Activated CD8-positive, alpha-beta T cell treated with anti-CD3 and anti-CD28 coated beads, Interleukin-2, amount 10 ng/mL, durations not matched to agents 7 days and 5 days (primary cell): Measurements from ENCODE around the gene EXOC4. TPM values are rescaled to one million over a fixed set of nuclear protein-coding genes. Genes with fewer than 3 reads are reported as not detected.

Source experiments
- ATAC-seq: fragments of 150-1000 bp; cut with Tn5 transposase; one replicate; pipeline ENCODE4 v1.10.0; 2021; ENCODE audit warnings: moderate library complexity
- CTCF ChIA-PET: fragments of 350-600 bp; sonication (Branson Sonifier 250); formaldehyde crosslinking; loops from one replicate; lab custom pipeline; 2021; ENCODE audit warnings: antibody characterized with exemption; lab: Charles Lee
- POLR2A ChIA-PET: fragments of 350-600 bp; sonication (Branson Sonifier 250); formaldehyde crosslinking; loops from one replicate; lab custom pipeline; 2021; ENCODE audit warnings: antibody characterized with exemption; lab: Charles Lee
- DNase-seq: peaks from one replicate; pipeline ENCODE4 v3.0.0-alpha.2; 2020
- H3K27ac Mint-ChIP-seq: one replicate; pipeline ENCODE4 v1.8.0; 2021; ENCODE audit warnings: mild to moderate bottlenecking, mixed read lengths
- H3K27me3 Mint-ChIP-seq: one replicate; pipeline ENCODE4 v1.8.0; 2021; ENCODE audit warnings: low read depth, mixed read lengths
- H3K36me3 Mint-ChIP-seq: one replicate; pipeline ENCODE4 v1.8.0; 2021; ENCODE audit warnings: low read depth, mixed read lengths
- H3K4me1 Mint-ChIP-seq: one replicate; pipeline ENCODE4 v1.8.0; 2021; ENCODE audit warnings: low read depth, mixed read lengths
- H3K4me3 Mint-ChIP-seq: one replicate; pipeline ENCODE4 v1.8.0; 2021; ENCODE audit warnings: mild to moderate bottlenecking, mixed read lengths
- H3K9me3 Mint-ChIP-seq: one replicate; pipeline ENCODE4 v1.8.0; 2022; ENCODE audit warnings: mixed read lengths; ENCODE audit not compliant: insufficient read depth
- total RNA-seq, 2 experiments: library from RNA; stranded (reverse); gene quantifications; one replicate each; pipeline ENCODE4 v1.2.3, GENCODE V29; 2021

The EXOC4 gene
- total RNA-seq, 2 experiments from 2014 or later = 68.2 to 75.1 TPM

- no peak for ATAC-seq
- CTCF ChIA-PET = no interaction called here
- no peaks in the 10 kb centered on the region for H3K27me3 Mint-ChIP-seq
Measured at GRCh38 chr7:133675510-133676218, 422.8 kb downstream of the EXOC4 start.

DNA sequence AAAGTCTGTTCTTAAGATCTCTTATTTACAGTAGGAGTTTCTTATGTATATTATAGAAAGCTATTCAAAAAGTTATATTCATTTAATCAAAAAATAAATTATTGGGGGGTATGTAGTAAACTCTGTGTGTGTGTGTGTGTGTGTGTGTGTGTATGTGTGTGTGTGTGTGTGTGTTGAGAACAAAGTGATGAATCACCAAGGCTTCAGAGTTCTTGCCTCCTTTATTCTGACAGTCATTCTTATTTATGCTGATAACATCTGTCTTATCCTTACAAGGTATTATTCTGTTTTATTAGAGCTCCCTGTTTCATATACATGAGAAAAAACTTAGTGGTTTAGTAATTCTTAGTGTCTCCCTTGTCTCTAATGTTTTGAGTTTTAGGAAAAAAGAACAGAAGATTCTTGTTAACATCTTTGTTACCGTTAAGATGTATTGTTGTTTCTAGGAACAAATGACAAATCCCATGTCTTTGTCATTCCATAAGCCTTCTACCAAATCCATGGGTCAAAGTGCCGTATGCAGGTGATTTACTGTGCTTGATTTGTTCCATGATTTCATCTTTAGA is 424.0 kb downstream of the EXOC4 start:
- Mint-ChIP-seq H3K36me3 (no peaks in the 10 kb centered on the region), H3K4me1 (no peaks in the 10 kb centered on the region), H3K4me3 (no peak overlapping the region), H3K27ac (no peak overlapping the region), H3K27me3 (no peaks in the 10 kb centered on the region), H3K9me3 (no peaks in the 10 kb centered on the region)
- POLR2A ChIA-PET = no interaction called here
- no peak for ATAC-seq
- CTCF ChIA-PET = no interaction called here
- no peak for DNase-seq

More at GRCh38 chr7:133675510-133676218, 422.8 kb downstream of the EXOC4 start:
- H3K27ac Mint-ChIP-seq = no peak overlapping the region
- H3K4me3 Mint-ChIP-seq = no peak overlapping the region
- POLR2A ChIA-PET = no interaction called here
- DNase-seq = no peak
- no peaks in the 10 kb centered on the region for H3K36me3 Mint-ChIP-seq
- H3K9me3 Mint-ChIP-seq = no peaks in the 10 kb centered on the region
- no peaks in the 10 kb centered on the region for H3K4me1 Mint-ChIP-seq

DNA sequence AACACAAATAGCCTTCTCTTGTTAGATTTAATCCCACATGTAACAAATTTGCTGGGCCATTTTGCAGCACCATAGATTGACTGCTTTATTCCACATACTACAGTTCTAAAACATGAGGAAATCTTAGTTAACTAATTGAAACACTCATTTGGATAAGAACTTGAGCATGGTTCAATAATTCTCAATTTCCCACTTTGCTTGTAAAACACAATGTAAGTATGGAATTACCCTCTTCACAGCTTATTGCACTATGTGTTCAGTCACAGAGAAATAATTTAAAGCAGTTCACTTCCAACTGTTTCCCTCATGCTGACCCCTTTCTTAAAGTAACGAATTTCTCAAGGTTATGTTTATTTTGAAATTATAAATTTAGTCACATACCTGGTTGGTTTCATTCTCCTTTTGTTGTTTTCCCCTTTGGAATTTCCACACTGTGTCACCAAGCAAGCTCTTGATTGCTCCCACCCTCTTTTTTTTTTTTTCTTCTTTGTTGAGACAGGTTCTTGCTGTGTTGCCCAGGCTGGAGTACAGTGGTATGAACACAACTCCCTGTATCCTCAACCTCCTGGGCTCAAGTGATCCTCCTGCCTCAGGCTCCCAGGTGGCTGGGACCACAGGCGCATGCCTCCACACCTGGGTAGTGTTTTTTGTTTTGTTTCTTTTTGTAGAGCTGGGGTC is 425.4 kb downstream of the EXOC4 start:
- Mint-ChIP-seq H3K4me3 (no peak overlapping the region), H3K4me1 (peaks cover 4% of the 10 kb centered on the region), H3K36me3 (no peaks in the 10 kb centered on the region), H3K27ac (no peak overlapping the region), H3K27me3 (no peaks in the 10 kb centered on the region), H3K9me3 (no peaks in the 10 kb centered on the region)
- ATAC-seq (no peak), DNase-seq (no peak)
- ChIA-PET POLR2A (no interaction called here), CTCF (no interaction called here)

GRCh38 chr7:133679977-133680376 is 427.1 kb downstream of the EXOC4 start:
- H3K27ac Mint-ChIP-seq = no peak overlapping the region
- CTCF ChIA-PET = interaction anchor here (1.0 kb wide), 1 partner anchor 8 kb away, joined by 3 read pairs; no protein-coding TSS in a partner anchor
- no peak for ATAC-seq
- peaks cover 4% of the 10 kb centered on the region for H3K4me1 Mint-ChIP-seq
- H3K36me3 Mint-ChIP-seq = no peaks in the 10 kb centered on the region
- POLR2A ChIA-PET = no interaction called here
- no peak for DNase-seq
- H3K4me3 Mint-ChIP-seq = no peak overlapping the region
- H3K9me3 Mint-ChIP-seq = no peaks in the 10 kb centered on the region
- H3K27me3 Mint-ChIP-seq = no peaks in the 10 kb centered on the region

DNA sequence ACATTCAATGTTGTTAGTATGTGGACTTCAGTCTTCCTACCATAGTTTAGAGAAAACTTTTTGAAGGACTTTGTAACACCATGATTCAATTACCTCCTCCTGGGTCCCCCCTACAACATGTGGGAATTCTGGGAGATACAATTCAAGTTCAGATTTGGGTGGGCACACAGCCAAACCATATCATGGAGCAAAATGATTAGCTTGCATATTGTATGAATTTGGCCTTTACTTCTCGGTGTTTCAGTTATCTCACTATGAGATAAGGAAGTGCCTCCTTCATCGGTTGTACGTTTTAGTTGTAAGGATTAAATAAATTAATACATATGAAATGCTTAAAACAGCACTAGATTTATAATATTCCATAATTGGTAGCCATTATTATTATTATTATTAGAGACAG is 428.7 kb downstream of the EXOC4 start:
- H3K4me3 Mint-ChIP-seq = no peak overlapping the region
- DNase-seq (no peak), ATAC-seq (no peak)
- ChIA-PET CTCF (no interaction called here), POLR2A (no interaction called here)
- H3K36me3 Mint-ChIP-seq = no peaks in the 10 kb centered on the region
- no peak overlapping the region for H3K27ac Mint-ChIP-seq
- no peaks in the 10 kb centered on the region for H3K27me3 Mint-ChIP-seq
- peaks cover 4% of the 10 kb centered on the region for H3K4me1 Mint-ChIP-seq
- no peaks in the 10 kb centered on the region for H3K9me3 Mint-ChIP-seq

DNA sequence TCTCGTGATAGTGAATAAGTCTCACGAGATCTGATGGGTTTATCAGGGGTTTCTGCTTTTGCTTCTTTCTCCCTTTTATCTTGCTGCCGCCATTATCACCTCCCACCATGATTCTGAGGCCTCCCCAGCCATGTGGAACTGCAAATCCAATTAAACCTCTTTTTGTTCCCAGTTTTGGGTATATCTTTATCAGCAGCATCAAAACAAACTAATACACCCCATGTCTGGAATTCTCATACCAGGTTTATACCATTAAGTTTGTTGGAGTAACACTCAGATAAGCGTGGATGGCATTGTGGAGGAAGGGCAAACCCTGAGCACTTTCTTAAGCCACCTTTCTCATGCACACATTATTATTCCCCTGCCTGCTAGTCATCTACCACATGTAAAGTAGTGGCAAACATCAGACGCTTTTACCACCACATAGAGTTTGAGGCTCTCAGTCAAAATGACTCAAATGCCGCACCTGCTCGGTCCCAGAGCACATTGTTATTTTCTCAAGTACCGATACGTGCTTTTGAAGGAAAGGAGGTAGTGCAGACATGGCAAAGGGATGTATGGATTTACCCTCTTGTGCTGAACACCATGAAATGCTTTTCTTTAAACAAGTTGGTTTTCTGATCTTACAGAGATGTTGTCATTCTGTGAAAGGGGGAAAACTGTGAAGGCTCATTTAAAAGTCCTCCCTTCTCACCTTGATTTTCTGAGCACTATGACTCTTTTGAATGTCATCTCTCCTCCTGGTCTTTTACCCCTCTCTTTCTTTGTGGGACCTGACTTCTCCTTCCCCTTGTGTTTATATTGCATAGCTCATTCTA is 429.7 kb downstream of the EXOC4 start:
- H3K27ac Mint-ChIP-seq = no peak overlapping the region
- ChIA-PET CTCF (no interaction called here), POLR2A (no interaction called here)
- ATAC-seq = no peak
- no peak overlapping the region for H3K4me3 Mint-ChIP-seq
- H3K27me3 Mint-ChIP-seq = no peaks in the 10 kb centered on the region
- H3K36me3 Mint-ChIP-seq = no peaks in the 10 kb centered on the region
- DNase-seq = no peak
- no peaks in the 10 kb centered on the region for H3K9me3 Mint-ChIP-seq
- H3K4me1 Mint-ChIP-seq = peaks cover 4% of the 10 kb centered on the region

DNA sequence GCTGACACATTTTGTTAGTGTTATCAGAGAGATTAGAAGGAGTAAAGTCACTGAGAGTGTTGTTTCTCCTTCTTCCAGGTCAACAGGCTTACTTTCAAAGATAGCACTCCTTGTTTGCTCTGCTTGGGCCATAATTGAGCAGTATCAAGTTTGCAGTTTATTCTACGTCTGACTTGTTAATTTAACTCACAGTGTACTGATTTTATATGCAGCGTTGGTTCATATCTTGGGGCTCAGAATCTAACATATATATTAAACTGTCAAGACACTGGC is 430.2 kb downstream of the EXOC4 start:
- H3K4me1 Mint-ChIP-seq = peaks cover 4% of the 10 kb centered on the region
- no peaks in the 10 kb centered on the region for H3K36me3 Mint-ChIP-seq
- no peak overlapping the region for H3K4me3 Mint-ChIP-seq
- no peaks in the 10 kb centered on the region for H3K27me3 Mint-ChIP-seq
- CTCF ChIA-PET = no interaction called here
- no peaks in the 10 kb centered on the region for H3K9me3 Mint-ChIP-seq
- POLR2A ChIA-PET = no interaction called here
- ATAC-seq (no peak), DNase-seq (no peak)
- no peak overlapping the region for H3K27ac Mint-ChIP-seq

- CTCF ChIA-PET = interaction anchor here (0.9 kb wide), 1 partner anchor 8 kb away, joined by 3 read pairs; no protein-coding TSS in a partner anchor
Measured at GRCh38 chr7:133688483-133689239, 435.8 kb downstream of the EXOC4 start.

GRCh38 chr7:133690740-133691139 is 437.9 kb downstream of the EXOC4 start:
- Mint-ChIP-seq H3K27ac (no peak overlapping the region), H3K27me3 (no peaks in the 10 kb centered on the region)
- POLR2A ChIA-PET = no interaction called here

More at GRCh38 chr7:133688483-133689239, 435.8 kb downstream of the EXOC4 start:
- Mint-ChIP-seq H3K27ac (no peak overlapping the region), H3K4me1 (no peaks in the 10 kb centered on the region), H3K36me3 (no peaks in the 10 kb centered on the region), H3K27me3 (no peaks in the 10 kb centered on the region), H3K4me3 (no peak overlapping the region), H3K9me3 (no peaks in the 10 kb centered on the region)
- POLR2A ChIA-PET = no interaction called here
- no peak for DNase-seq
- no peak for ATAC-seq

DNA sequence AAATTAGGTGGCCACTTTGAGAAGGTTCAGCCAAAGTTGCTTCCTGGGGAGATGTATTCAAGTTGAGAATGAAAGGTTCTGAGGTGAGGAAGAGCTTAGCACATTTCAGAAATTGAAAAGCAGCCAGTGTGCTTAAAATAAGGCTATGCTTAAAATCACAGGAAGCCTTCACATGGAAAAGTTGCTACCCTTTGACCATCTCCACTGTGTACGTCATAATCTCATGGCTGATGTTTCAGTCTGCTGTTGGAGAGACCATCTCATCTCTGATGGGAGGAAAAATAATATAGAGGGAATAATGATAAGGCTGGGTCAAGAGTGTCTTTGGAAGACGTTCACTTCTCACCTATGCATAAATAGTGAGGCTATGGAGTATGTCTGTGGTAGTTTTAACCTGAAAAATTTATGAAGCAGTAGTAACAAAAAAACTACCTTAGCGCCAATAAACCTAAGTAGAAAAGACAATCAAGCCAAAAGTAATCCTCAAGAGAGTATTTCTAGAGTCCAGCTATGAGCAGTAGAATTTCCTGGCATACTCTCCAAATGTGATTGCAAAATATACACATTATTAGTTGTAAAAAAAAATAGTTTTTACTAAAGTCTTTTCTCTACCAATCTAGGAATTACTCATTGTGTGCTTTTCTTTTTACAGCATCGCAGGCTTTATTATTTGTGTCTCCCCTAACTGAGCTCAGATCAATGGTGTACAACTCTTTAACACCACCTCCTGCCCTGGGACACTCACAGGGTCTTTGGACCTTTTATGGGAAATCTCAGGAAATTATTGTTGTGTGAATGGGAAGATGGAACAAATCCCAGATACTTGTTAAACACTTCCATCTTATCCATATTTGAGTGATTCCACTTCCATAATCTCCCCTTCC is 439.1 kb downstream of the EXOC4 start:
- ChIA-PET POLR2A (no interaction called here), CTCF (no interaction called here)
- ATAC-seq (no peak), DNase-seq (no peak)
- no peaks in the 10 kb centered on the region for H3K36me3 Mint-ChIP-seq
- H3K27ac Mint-ChIP-seq = no peak overlapping the region
- no peaks in the 10 kb centered on the region for H3K4me1 Mint-ChIP-seq
- no peak overlapping the region for H3K4me3 Mint-ChIP-seq
- H3K9me3 Mint-ChIP-seq = no peaks in the 10 kb centered on the region
- H3K27me3 Mint-ChIP-seq = no peaks in the 10 kb centered on the region

More at GRCh38 chr7:133690740-133691139, 437.9 kb downstream of the EXOC4 start:
- ATAC-seq (no peak), DNase-seq (no peak)
- CTCF ChIA-PET = no interaction called here
- no peak overlapping the region for H3K4me3 Mint-ChIP-seq
- no peaks in the 10 kb centered on the region for H3K4me1 Mint-ChIP-seq
- no peaks in the 10 kb centered on the region for H3K36me3 Mint-ChIP-seq
- no peaks in the 10 kb centered on the region for H3K9me3 Mint-ChIP-seq

GRCh38 chr7:133693281-133693680 is 440.4 kb downstream of the EXOC4 start:
- no peaks in the 10 kb centered on the region for H3K36me3 Mint-ChIP-seq
- H3K9me3 Mint-ChIP-seq = no peaks in the 10 kb centered on the region
- DNase-seq (no peak), ATAC-seq (no peak)
- H3K4me3 Mint-ChIP-seq = no peak overlapping the region
- ChIA-PET POLR2A (no interaction called here), CTCF (no interaction called here)
- H3K4me1 Mint-ChIP-seq = no peaks in the 10 kb centered on the region
- no peak overlapping the region for H3K27ac Mint-ChIP-seq
- no peaks in the 10 kb centered on the region for H3K27me3 Mint-ChIP-seq
